PC-9 (cell line): Measurements from ENCODE around the gene SOCS1. TPM values are rescaled to one million over a fixed set of nuclear protein-coding genes. Genes with fewer than 3 reads are reported as not detected.
"Not testable (repeated sequence)": the region's sequence is repeated elsewhere in the genome, so short reads cannot be mapped to it uniquely, and the experiment has no call there.

Experiments
- BruUV-seq: library from RNA; stranded (reverse); fragments of 400-500 nt; replicated peaks from 2 replicates; lab custom pipeline; 2021; lab: Mats Ljungman, UMichigan
- CTCF ChIA-PET: fragments of 300-600 bp; sonication (Branson Sonifier 250); formaldehyde crosslinking; loops from one replicate; lab custom pipeline; 2022; ENCODE audit warnings: antibody characterized with exemption; lab: Charles Lee
- POLR2A ChIA-PET: fragments of 300-600 bp; sonication (Branson Sonifier 250); formaldehyde crosslinking; loops from one replicate; lab custom pipeline; 2022; ENCODE audit warnings: antibody characterized with exemption; ENCODE audit not compliant: unreplicated experiment; lab: Charles Lee
- DNase-seq, 2 experiments: peaks; one replicate each; pipeline versions ENCODE4 v3.0.0 to v3.0.0-alpha.2; 2015 to 2022; ENCODE audit warnings: mixed read lengths in 1 of 2
- H2AFZ ChIP-seq: fragments of 200-600 bp; sonication (generic); 2 replicates; pipeline ENCODE4 v1.8.1; 2017; ENCODE audit warnings: antibody characterized with exemption
- H3F3A ChIP-seq: fragments of 200-600 bp; sonication (generic); 2 replicates; pipeline ENCODE4 v1.8.1; 2017; ENCODE audit warnings: antibody characterized with exemption, mild to moderate bottlenecking, low read depth; ENCODE audit not compliant: insufficient read depth
- H3K27ac ChIP-seq: fragments of 200-600 bp; sonication (generic); 2 replicates; pipeline ENCODE4 v1.6.1; 2016; ENCODE audit warnings: mixed run types
- H3K27me3 ChIP-seq: fragments of 200-600 bp; sonication (generic); 2 replicates; pipeline ENCODE4 v1.6.1; 2016; ENCODE audit warnings: low read depth, mixed run types; ENCODE audit not compliant: insufficient read depth
- H3K36me3 ChIP-seq: fragments of 200-600 bp; sonication (generic); 2 replicates; pipeline ENCODE4 v1.6.1; 2016; ENCODE audit warnings: low read depth, mixed run types
- H3K4me1 ChIP-seq: fragments of 200-600 bp; sonication (generic); replicated peaks from 2 replicates; pipeline ENCODE4 v1.6.1; 2016; ENCODE audit warnings: mixed run types; ENCODE audit not compliant: insufficient read depth
- H3K4me2 ChIP-seq: fragments of 200-600 bp; sonication (generic); 2 replicates; pipeline ENCODE4 v1.6.1; 2017; ENCODE audit warnings: mixed run types
- H3K4me3 ChIP-seq: fragments of 200-600 bp; sonication (generic); 2 replicates; pipeline ENCODE4 v1.6.1; 2016; ENCODE audit warnings: mixed run types
- H3K79me2 ChIP-seq: fragments of 200-600 bp; sonication (generic); 2 replicates; pipeline ENCODE4 v1.6.1; 2017; ENCODE audit warnings: low read depth, mixed run types
- H3K9me2 ChIP-seq: fragments of 200-600 bp; sonication (generic); 2 replicates; pipeline ENCODE4 v1.8.1; 2017; ENCODE audit warnings: mild to moderate bottlenecking; ENCODE audit not compliant: insufficient read depth
- H3K9me3 ChIP-seq: fragments of 200-600 bp; sonication (generic); 2 replicates; pipeline ENCODE4 v1.8.1; 2016; ENCODE audit warnings: low read depth; ENCODE audit not compliant: insufficient read depth
- H4K20me1 ChIP-seq: fragments of 200-600 bp; sonication (generic); 2 replicates; pipeline ENCODE4 v1.8.1; 2017; ENCODE audit not compliant: insufficient read depth
- EZH2 ChIP-seq: fragments of 200-600 bp; sonication (generic); IDR thresholded peaks from 2 replicates; pipeline ENCODE4 v1.8.0; 2017; ENCODE audit warnings: antibody characterized with exemption, low read depth
- intact Hi-C: fragments of 100-400 bp; cut with micrococcal nuclease; formaldehyde crosslinking; loops from one replicate; pipeline ENCODE4 v1.10.0; 2022; ENCODE audit not compliant: unreplicated experiment
- total RNA-seq: library from RNA; stranded (reverse); gene quantifications from 2 replicates; pipeline ENCODE4 v1.2.3, GENCODE V29; 2021
- TF ChIP-seq, protein P1 (sequence below): fragments of 200-600 bp; sonication (generic); conservative IDR thresholded peaks from 2 replicates; pipeline ENCODE4 v1.6.1; 2017; ENCODE audit warnings: mixed run types, antibody characterized with exemption, mild to moderate bottlenecking, moderate library complexity

Gene SOCS1
- total RNA-seq, 1 experiment from 2014 or later: 4.6 TPM

DNA sequence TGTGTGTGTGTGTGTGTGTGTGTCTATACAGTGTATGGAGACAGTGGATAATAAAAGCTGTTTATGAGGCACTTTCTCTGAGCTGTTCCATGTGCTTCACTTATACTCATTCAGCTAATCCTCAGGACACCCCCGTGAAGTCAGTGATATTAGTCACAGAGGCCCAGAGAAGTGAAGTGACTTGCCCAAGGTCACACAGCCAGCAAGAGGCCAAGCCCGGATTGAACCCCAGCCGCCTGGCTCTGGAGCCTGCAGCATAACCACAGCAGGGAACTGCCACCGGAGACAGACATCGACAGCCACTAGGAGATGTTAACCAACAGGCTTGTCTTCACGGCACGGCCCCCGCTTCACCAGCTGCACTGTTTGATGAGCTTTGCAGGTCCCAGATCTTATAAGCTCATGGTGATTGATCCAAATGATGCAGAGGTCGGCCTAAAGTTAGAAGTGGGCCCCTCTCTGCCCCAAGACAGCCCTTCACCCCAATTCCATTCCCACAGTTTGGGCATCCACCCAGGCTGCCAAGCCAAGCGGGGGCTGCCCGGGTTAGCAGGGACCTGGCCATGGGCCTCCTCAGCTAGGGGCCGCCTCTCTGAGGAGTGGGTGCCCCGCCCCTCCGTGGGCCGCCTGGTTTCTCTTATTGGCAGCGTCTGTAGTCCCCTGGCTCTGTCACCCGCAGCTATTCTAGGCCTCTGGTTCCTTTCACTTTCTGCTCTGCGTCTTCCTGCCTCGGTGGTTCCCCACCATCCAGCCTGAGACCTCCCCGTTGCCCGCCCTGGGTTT, 30.9 kb downstream of the SOCS1 start:
- no peak overlapping the region for H3K4me3 ChIP-seq
- no peak for TF ChIP-seq EZH2
- TF ChIP-seq, protein P1, sequence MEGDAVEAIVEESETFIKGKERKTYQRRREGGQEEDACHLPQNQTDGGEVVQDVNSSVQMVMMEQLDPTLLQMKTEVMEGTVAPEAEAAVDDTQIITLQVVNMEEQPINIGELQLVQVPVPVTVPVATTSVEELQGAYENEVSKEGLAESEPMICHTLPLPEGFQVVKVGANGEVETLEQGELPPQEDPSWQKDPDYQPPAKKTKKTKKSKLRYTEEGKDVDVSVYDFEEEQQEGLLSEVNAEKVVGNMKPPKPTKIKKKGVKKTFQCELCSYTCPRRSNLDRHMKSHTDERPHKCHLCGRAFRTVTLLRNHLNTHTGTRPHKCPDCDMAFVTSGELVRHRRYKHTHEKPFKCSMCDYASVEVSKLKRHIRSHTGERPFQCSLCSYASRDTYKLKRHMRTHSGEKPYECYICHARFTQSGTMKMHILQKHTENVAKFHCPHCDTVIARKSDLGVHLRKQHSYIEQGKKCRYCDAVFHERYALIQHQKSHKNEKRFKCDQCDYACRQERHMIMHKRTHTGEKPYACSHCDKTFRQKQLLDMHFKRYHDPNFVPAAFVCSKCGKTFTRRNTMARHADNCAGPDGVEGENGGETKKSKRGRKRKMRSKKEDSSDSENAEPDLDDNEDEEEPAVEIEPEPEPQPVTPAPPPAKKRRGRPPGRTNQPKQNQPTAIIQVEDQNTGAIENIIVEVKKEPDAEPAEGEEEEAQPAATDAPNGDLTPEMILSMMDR: no peak
- H3K9me3 ChIP-seq: no peaks in the 10 kb centered on the region
- POLR2A ChIA-PET: no interaction called here
- H3K4me1 ChIP-seq: no peaks in the 10 kb centered on the region
- H2AFZ ChIP-seq: no peak overlapping the region
- H3K36me3 ChIP-seq: no peaks in the 10 kb centered on the region
- BruUV-seq: no TSS peak
- no peak overlapping the region for H3K27ac ChIP-seq
- intact Hi-C loops: no loop called here
- H3K79me2 ChIP-seq: no peaks in the 10 kb centered on the region
- H3K9me2 ChIP-seq: no peaks in the 10 kb centered on the region
- H3K4me2 ChIP-seq: no peak overlapping the region
- no peaks in the 10 kb centered on the region for H4K20me1 ChIP-seq
- CTCF ChIA-PET: no interaction called here
- H3K27me3 ChIP-seq: no peaks in the 10 kb centered on the region
- no peak for DNase-seq
- peaks cover 5% of the 10 kb centered on the region; the same call in 1 of the 2 replicates for H3F3A ChIP-seq

DNA sequence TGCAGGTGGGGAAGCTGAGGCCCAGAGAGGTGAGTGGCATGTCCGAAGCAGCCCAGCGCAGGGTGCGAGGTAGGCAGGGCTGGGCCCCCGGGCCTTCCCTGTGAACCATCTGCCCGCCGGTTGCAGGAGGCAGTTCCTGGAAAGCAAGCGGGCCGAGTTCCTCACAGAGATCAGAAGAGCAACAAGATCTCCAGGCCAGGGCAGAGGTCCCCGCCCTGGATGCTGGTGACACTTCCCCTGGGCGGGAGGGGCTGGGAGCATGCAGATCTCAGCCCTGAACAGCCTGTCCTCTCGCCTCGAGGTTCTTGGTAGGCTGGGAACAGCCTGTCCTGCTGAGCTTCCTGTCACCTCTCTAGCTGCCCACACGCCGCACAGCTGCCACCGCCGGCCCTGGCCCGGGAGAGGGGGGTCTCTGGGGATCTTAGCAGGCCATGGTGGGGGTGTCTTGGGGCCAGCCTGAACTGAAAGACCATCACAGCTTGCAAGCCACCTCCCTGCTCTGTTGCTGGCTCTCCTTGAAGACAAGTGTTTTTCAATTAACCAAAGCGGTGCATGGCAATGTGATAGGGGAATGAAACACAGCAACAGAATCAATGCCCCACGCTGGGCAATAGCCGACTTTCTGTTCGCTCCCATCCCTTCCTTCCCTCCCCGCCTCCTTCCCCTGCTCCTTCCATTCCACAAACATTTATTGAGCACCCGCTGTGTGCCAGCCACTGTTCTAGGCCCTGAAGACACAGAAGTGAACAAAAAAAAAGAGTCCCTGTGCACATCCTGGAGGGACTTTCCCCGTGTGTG, 31.7 kb downstream of the SOCS1 start:
- intact Hi-C loops: no loop called here
- BruUV-seq: no TSS peak
- Histone ChIP-seq H3K4me3 (no peak overlapping the region), H3K4me2 (no peak overlapping the region), H3K79me2 (no peaks in the 10 kb centered on the region), H2AFZ (no peak overlapping the region), H4K20me1 (no peaks in the 10 kb centered on the region), H3K9me3 (no peaks in the 10 kb centered on the region), H3K27me3 (no peaks in the 10 kb centered on the region), H3K4me1 (no peaks in the 10 kb centered on the region), H3K9me2 (no peaks in the 10 kb centered on the region), H3K36me3 (no peaks in the 10 kb centered on the region), H3K27ac (no peak overlapping the region), H3F3A (no peaks in the 10 kb centered on the region)
- ChIA-PET POLR2A (no interaction called here), CTCF (no interaction called here)
- DNase-seq: no peak
- TF ChIP-seq, protein P1: no peak
- TF ChIP-seq EZH2: no peak

DNA sequence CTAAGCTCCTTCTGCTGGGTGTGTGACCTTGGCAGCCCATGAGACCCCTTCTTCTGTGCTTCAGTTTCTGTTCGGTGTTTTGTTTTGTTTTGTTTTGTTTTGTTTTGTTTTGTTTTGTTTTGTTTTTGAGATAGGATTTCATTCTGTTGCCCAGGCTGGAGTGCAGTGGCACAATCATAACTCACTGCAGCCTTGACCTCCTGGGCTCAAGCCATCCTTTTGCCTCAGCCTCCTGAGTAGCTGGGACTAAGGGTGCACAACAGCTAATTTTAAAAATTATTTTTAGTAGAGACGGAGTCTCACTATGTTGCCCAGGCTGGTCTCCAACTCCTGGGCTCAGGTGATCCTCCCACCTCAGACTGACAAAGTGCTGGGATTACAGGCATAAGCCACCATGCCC, 35.5 kb downstream of the SOCS1 start:
- H3K27ac ChIP-seq, H3K4me1 ChIP-seq, intact Hi-C loops, H3K4me3 ChIP-seq, H3K27me3 ChIP-seq, H4K20me1 ChIP-seq, H3K36me3 ChIP-seq, H3K79me2 ChIP-seq, H3K4me2 ChIP-seq, CTCF ChIA-PET, POLR2A ChIA-PET, H3F3A ChIP-seq, DNase-seq, BruUV-seq, H2AFZ ChIP-seq, H3K9me2 ChIP-seq: not testable (repeated sequence)
- peaks cover 13% of the 10 kb centered on the region for H3K9me3 ChIP-seq
